ENCODE results near the gene MS4A10.

- TF ChIP-seq TCF12 (IDR thresholded peaks at IDR 0.05; ENCODE audit: low read depth, low read length) (no peak), RAD21 (IDR thresholded peaks at IDR 0.05; ENCODE audit: insufficient read depth, low read depth, low read length) (no peak), POLR2AphosphoS5 (IDR thresholded peaks at IDR 0.05; ENCODE audit: low read length) (no peak)
Observed at GRCh38 chr11:60834742-60835533, 49.8 kb downstream of the MS4A10 start.
